ENCODE measurements around the gene C12orf60. TPM values are rescaled to one million over a fixed set of nuclear protein-coding genes. Genes with fewer than 3 reads are reported as not detected.
A peak's percentile ranks its signal among the peaks of the same experiment; 100 is the strongest.

C12orf60 gene
- total RNA-seq, 1 experiment from 2014 or later = 3.5 TPM

DNA sequence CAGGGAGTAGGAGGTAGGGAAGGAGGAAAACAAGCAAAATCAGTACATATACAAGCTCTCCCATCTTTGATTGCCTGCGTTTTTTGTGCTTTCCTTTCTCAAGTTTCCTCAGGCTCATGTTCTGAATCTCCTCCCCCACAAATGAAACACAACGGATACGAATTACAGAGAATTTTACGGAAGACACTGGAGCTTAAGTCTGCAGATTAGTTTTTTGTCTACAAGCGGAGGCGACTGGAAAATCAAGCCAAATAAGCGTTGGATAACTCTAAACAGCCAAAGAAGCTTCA, 804 bp upstream of the C12orf60 start:
- Histone ChIP-seq H3K4me1 (ENCODE audit: control insufficient read depth in 1 of 2, insufficient read depth in 2 of 2, low read length in 2 of 2) (peaks cover 6 to 15% of the 10 kb centered on the region in 2 experiments; a peak in 3 of 4 replicates), H4K20me1 (ENCODE audit: insufficient read depth) (no peaks in the 10 kb centered on the region), H3K27me3 (ENCODE audit: insufficient read depth, low read length) (no peaks in the 10 kb centered on the region), H3K9me3 (ENCODE audit: control insufficient read depth in 1 of 2, insufficient read depth in 1 of 2, low read depth in 1 of 2, low read length in 2 of 2) (no peaks in the 10 kb centered on the region), H3K9ac (ENCODE audit: low read length) (peak overlapping the region; percentile 95), H3K79me2 (ENCODE audit: insufficient read depth, low read length) (peaks cover 65% of the 10 kb centered on the region), H3K9me2 (ENCODE audit: insufficient read depth) (no peaks in the 10 kb centered on the region), H3K27ac (ENCODE audit: low read depth, low read length) (peak overlapping the region; percentile 79), H2AFZ (ENCODE audit: low read depth, low read length, poor library complexity, severe bottlenecking) (no peak overlapping the region), H3K36me3 (ENCODE audit: control insufficient read depth in 1 of 2, insufficient read depth in 2 of 2, low read length in 2 of 2) (peaks cover 18 to 19% of the 10 kb centered on the region in 2 experiments), H3K4me3 (replicated peaks in 1 of 2; ENCODE audit: low read depth in 1 of 2, low read length in 2 of 2) (peak overlapping the region; percentile 86 to 94), H3K4me2 (ENCODE audit: low read length) (peak overlapping the region; percentile 75)
- BruUV-seq (replicated peaks) = no TSS peak
- intact Hi-C loops (cut with micrococcal nuclease) = no loop called here
- no peak for DNase-seq (ENCODE audit: low read depth, low spot score)
- no peak for TF ChIP-seq JUND (IDR thresholded peaks at IDR 0.05)
- no peak for TF ChIP-seq REST (IDR thresholded peaks at IDR 0.05; ENCODE audit: low read depth)
- TF ChIP-seq, protein P1, sequence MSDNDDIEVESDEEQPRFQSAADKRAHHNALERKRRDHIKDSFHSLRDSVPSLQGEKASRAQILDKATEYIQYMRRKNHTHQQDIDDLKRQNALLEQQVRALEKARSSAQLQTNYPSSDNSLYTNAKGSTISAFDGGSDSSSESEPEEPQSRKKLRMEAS (IDR thresholded peaks at IDR 0.05) = no peak
- no peak for TF ChIP-seq CTCF (IDR thresholded peaks at IDR 0.05 in 2 of 3, conservative IDR thresholded peaks at IDR 0.05 in 1 of 3; ENCODE audit: borderline replicate concordance in 1 of 3, insufficient read depth in 1 of 3, low read depth in 2 of 3, low read length in 2 of 3)
- ChIA-PET CTCF (interaction anchor here (1.2 to 1.4 kb wide), 3 partner anchors 9 to 729 kb away, joined by 3 to 5 read pairs (median 4); no protein-coding TSS in a partner anchor), POLR2A (interaction anchor here (1.8 to 2.2 kb wide), 4 partner anchors 9 to 33 kb away, joined by 6 to 13 read pairs (median 9); a partner anchor contains a TSS), RAD21 (ENCODE audit: low non-redundant PET in 1 of 2, low total read pairs in 2 of 2, uncharacterized antibody in 2 of 2, unreplicated experiment in 2 of 2) (no interaction called here)
- no peak for ATAC-seq
